Activated naive CD8-positive, alpha-beta T cell treated with anti-CD3 and anti-CD28 coated beads for 36 hours (primary cell): ENCODE results near the gene GPR22. TPM values are rescaled to one million over a fixed set of nuclear protein-coding genes. Genes with fewer than 3 reads are reported as not detected.

Source experiments
- DNase-seq: peaks from one replicate; pipeline ENCODE4 v3.0.0; 2021
- H3K27ac Mint-ChIP-seq: one replicate; pipeline ENCODE4 v1.8.0; 2022; ENCODE audit warnings: mild to moderate bottlenecking, moderate library complexity, mixed read lengths
- H3K27me3 Mint-ChIP-seq: one replicate; pipeline ENCODE4 v1.8.0; 2022; ENCODE audit warnings: mild to moderate bottlenecking, mixed read lengths
- H3K36me3 Mint-ChIP-seq: one replicate; pipeline ENCODE4 v1.8.0; 2021; ENCODE audit warnings: mild to moderate bottlenecking, mixed read lengths
- H3K4me1 Mint-ChIP-seq: one replicate; pipeline ENCODE4 v1.8.0; 2021; ENCODE audit warnings: mixed read lengths
- H3K4me3 Mint-ChIP-seq: one replicate; pipeline ENCODE4 v1.8.0; 2022; ENCODE audit warnings: mild to moderate bottlenecking, moderate library complexity, mixed read lengths
- H3K9me3 Mint-ChIP-seq: one replicate; pipeline ENCODE4 v1.8.0; 2022; ENCODE audit warnings: mixed read lengths
- total RNA-seq, 2 experiments: library from RNA; stranded (reverse); gene quantifications; one replicate each; pipeline ENCODE4 v1.2.3, GENCODE V29; 2021

Gene GPR22
- total RNA-seq, 2 experiments from 2014 or later = not detected

- no peak for DNase-seq
- Mint-ChIP-seq H3K27ac (no peak overlapping the region), H3K27me3 (no peaks in the 10 kb centered on the region), H3K36me3 (peaks cover 25% of the 10 kb centered on the region), H3K9me3 (peaks cover 5% of the 10 kb centered on the region), H3K4me3 (no peak overlapping the region), H3K4me1 (peaks cover 11% of the 10 kb centered on the region)
Observed at GRCh38 chr7:107499731-107500130, 29.9 kb downstream of the GPR22 start.

- H3K27me3 Mint-ChIP-seq = no peaks in the 10 kb centered on the region
- peaks cover 14% of the 10 kb centered on the region for H3K4me1 Mint-ChIP-seq
- no peak overlapping the region for H3K27ac Mint-ChIP-seq
- DNase-seq = peak; percentile 6
- H3K36me3 Mint-ChIP-seq = peaks cover 20% of the 10 kb centered on the region
- no peak overlapping the region for H3K4me3 Mint-ChIP-seq
- H3K9me3 Mint-ChIP-seq = peaks cover 3% of the 10 kb centered on the region
Observed at GRCh38 chr7:107501593-107501992, 31.7 kb downstream of the GPR22 start.

DNA sequence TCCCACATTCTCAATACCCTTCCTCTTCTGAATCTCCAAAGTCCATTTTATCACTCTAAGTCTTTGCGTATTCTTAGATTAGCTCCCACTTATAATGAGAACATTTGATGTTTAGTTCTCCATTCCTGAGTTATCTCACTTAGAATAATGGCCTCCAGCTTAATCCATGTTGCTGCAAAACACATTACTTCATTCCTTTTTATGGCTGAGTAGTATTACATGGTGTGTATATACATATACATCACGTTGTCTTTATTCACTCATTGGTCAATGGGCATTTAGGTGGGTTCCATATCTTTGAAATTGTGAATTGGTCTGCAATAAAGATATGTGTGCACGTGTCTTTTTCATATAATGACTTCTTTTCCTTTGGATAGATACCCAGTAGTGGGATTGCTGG, 32.3 kb downstream of the GPR22 start:
- Mint-ChIP-seq H3K4me1 (peaks cover 14% of the 10 kb centered on the region), H3K9me3 (peaks cover 1% of the 10 kb centered on the region), H3K36me3 (peaks cover 16% of the 10 kb centered on the region), H3K4me3 (no peak overlapping the region), H3K27ac (no peak overlapping the region), H3K27me3 (no peaks in the 10 kb centered on the region)
- no peak for DNase-seq

DNA sequence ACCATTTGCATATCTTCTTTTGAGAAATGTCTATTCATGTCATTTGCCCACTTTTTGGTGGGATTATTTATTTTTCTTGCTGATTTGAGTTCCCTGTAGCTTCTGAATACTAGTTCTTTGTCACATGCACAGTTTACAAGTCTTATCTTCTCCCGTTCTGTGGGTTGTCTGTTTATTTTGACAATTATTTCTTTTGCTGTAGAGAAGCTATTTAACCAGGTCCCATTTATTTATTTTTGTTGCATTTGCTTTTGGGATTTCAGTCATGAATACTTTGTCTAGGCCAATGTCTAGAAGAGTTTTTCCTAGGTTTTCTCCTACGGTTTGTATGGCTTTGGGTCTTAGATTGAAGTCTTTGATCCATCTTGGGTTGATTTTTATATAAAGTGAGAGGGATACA, 32.9 kb downstream of the GPR22 start:
- H3K4me1 Mint-ChIP-seq = peaks cover 17% of the 10 kb centered on the region
- peaks cover 3% of the 10 kb centered on the region for H3K9me3 Mint-ChIP-seq
- H3K27me3 Mint-ChIP-seq = no peaks in the 10 kb centered on the region
- peaks cover 16% of the 10 kb centered on the region for H3K36me3 Mint-ChIP-seq
- no peak for DNase-seq
- no peak overlapping the region for H3K27ac Mint-ChIP-seq
- H3K4me3 Mint-ChIP-seq = no peak overlapping the region

DNA sequence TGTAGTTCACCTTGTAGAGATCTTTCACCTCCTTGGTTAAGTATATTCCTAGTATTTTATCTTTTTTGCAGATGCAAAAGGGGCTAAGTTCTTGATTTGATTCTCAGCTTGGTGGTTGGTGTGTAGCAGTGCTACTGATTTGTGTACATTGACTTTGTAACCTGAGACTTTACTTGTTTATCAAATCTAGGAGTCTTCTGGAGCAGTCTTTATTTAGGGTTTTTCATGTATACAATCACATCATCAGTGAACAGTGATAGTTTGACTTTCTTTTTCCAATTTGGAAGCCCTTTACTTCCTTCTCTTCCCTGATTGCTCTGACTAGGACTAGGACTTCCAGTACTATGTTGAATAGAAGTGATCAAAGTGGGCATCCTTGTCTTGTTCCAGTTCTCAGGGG, 33.8 kb downstream of the GPR22 start:
- Mint-ChIP-seq H3K4me1 (peaks cover 18% of the 10 kb centered on the region), H3K9me3 (peaks cover 2% of the 10 kb centered on the region), H3K27me3 (no peaks in the 10 kb centered on the region), H3K27ac (no peak overlapping the region), H3K36me3 (peaks cover 16% of the 10 kb centered on the region), H3K4me3 (no peak overlapping the region)
- no peak for DNase-seq

GRCh38 chr7:107505362-107505761, 35.5 kb downstream of the GPR22 start:
- H3K4me1 Mint-ChIP-seq = peaks cover 22% of the 10 kb centered on the region
- H3K9me3 Mint-ChIP-seq = peaks cover 5% of the 10 kb centered on the region
- peaks cover 20% of the 10 kb centered on the region for H3K36me3 Mint-ChIP-seq
- no peaks in the 10 kb centered on the region for H3K27me3 Mint-ChIP-seq
- no peak for DNase-seq
- H3K27ac Mint-ChIP-seq = no peak overlapping the region
- H3K4me3 Mint-ChIP-seq = no peak overlapping the region

DNA sequence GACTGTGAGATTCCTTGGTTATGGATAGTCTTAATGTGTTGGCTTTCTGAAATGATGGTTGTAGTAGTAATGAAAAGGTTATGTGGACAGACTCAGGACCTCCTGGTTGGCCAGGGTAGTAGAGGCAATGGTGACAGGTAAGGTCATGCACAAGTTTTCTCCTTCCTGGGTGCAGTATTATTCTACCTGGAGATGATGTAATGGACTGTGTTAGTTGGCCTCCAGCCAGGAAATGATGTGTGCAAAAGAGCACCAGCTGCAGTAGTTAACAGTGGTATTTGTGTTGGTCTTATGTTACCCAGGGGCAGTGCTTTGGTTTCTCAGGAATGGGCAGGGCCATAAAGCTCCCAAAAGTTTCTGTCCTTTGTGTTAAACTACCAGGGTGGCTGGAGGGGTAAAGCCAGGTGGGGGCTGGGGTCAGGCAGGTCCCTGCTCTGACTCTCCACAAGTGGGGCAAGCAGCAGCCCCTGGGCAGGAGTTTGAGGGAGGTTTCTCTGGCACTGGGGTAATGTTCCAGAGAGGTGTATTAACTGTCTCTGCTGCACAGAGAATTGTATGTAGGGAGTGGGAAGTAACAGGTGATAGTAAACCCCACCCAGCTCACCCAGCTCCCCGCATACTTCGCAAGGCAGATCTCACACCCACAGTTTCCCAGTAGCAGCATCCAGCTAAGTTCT, 36.3 kb downstream of the GPR22 start:
- Mint-ChIP-seq H3K36me3 (peaks cover 25% of the 10 kb centered on the region), H3K4me1 (peaks cover 22% of the 10 kb centered on the region), H3K27ac (no peak overlapping the region), H3K27me3 (no peaks in the 10 kb centered on the region), H3K9me3 (peaks cover 10% of the 10 kb centered on the region), H3K4me3 (no peak overlapping the region)
- peak; percentile 8 for DNase-seq

DNA sequence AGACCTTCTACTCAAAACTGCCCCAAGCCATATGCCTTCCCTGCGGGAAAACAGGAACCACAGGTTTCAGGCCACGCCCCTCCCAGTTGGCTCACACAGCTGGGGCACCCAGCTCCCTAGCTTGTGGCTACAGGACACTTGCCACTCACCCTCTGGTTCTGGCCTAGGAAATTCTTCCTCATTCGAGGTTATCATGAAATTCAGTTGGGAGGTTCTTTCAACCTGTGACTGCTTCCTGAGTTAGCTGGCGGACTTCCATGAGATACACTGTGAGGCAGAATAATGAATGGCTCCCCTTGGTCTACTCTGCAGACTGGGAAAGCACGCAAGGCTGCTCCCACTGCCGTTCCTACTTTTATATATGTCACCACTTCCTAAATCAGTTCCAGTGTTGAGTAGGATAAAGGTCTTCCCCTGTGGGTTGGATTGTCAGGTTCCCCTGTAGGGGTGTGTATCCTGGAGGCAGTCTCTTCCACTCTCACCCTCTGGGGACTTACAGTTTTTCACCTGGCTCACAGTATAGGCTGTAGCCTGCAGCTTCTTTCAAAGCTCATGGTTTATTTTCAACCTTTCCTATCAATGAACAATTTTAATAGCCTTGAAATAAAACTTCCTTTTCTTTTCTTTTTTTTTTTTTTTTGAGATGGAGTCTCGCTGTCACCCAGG, 37.0 kb downstream of the GPR22 start:
- no peak overlapping the region for H3K4me3 Mint-ChIP-seq
- no peak overlapping the region for H3K27ac Mint-ChIP-seq
- peaks cover 28% of the 10 kb centered on the region for H3K36me3 Mint-ChIP-seq
- no peak for DNase-seq
- H3K27me3 Mint-ChIP-seq = no peaks in the 10 kb centered on the region
- peaks cover 11% of the 10 kb centered on the region for H3K9me3 Mint-ChIP-seq
- H3K4me1 Mint-ChIP-seq = peaks cover 22% of the 10 kb centered on the region

Other genes starting within 250 kb of the GPR22 start
- gene COG5, start 93.9 kb downstream of the GPR22 start, total RNA-seq = 10 to 100 TPM; 29.6 TPM
- gene DUS4L, start 93.9 kb downstream of the GPR22 start, total RNA-seq = 10 to 100 TPM; 14.5 to 15.3 TPM
- gene BCAP29, start 110.2 kb downstream of the GPR22 start, total RNA-seq = 10 to 100 TPM; 23.8 to 25.7 TPM
- gene SLC26A4, start 190.8 kb downstream of the GPR22 start, total RNA-seq = 1 to 10 TPM in 1 of 2 experiments, under 1 TPM in 1; 0.82 to 1.2 TPM